Smooth muscle cell (in vitro differentiated cells): ENCODE results near the gene EREG. TPM values are rescaled to one million over a fixed set of nuclear protein-coding genes. Genes with fewer than 3 reads are reported as not detected.

Source experiments
- DNase-seq: peaks from one replicate; lab custom pipeline; 2025; ENCODE audit not compliant: unreplicated experiment; lab: John Stamatoyannopoulos, UW
- H2AFZ ChIP-seq: fragments of 200-600 bp; sonication (generic); 2 replicates; pipeline ENCODE4 v1.6.0; 2016; ENCODE audit warnings: antibody characterized with exemption, low read depth, mild to moderate bottlenecking
- H3F3A ChIP-seq: fragments of 200-600 bp; sonication (generic); 2 replicates; pipeline ENCODE4 v1.6.0; 2017; ENCODE audit warnings: antibody characterized with exemption, low read depth
- H3K27ac ChIP-seq: fragments of 200-600 bp; sonication (generic); 2 replicates; pipeline ENCODE4 v1.5.1; 2016; ENCODE audit warnings: low read depth, mild to moderate bottlenecking
- H3K27me3 ChIP-seq: fragments of 200-600 bp; sonication (generic); 2 replicates; pipeline ENCODE4 v1.6.1; 2016; ENCODE audit warnings: low read depth, mild to moderate bottlenecking
- H3K36me3 ChIP-seq: fragments of 200-600 bp; sonication (generic); 2 replicates; pipeline ENCODE4 v1.5.1; 2016; ENCODE audit warnings: low read depth
- H3K4me1 ChIP-seq: fragments of 200-600 bp; sonication (generic); 2 replicates; pipeline ENCODE4 v1.5.1; 2016; ENCODE audit warnings: low read depth
- H3K4me2 ChIP-seq: fragments of 200-600 bp; sonication (generic); 2 replicates; pipeline ENCODE4 v1.6.0; 2016; ENCODE audit warnings: mild to moderate bottlenecking
- H3K4me3 ChIP-seq: fragments of 200-600 bp; sonication (generic); 2 replicates; pipeline ENCODE4 v1.5.1; 2016; ENCODE audit warnings: mild to moderate bottlenecking
- H3K79me2 ChIP-seq: fragments of 200-600 bp; sonication (generic); 2 replicates; pipeline ENCODE4 v1.6.0; 2016; ENCODE audit warnings: low read depth, mild to moderate bottlenecking
- H3K9ac ChIP-seq: fragments of 200-600 bp; sonication (generic); 2 replicates; pipeline ENCODE4 v1.6.0; 2016; ENCODE audit warnings: low read depth
- H3K9me3 ChIP-seq: fragments of 200-600 bp; sonication (generic); replicated peaks from 2 replicates; pipeline ENCODE4 v1.5.1; 2016; ENCODE audit warnings: low read depth
- H4K20me1 ChIP-seq: fragments of 200-600 bp; sonication (generic); 2 replicates; pipeline ENCODE4 v1.6.0; 2016; ENCODE audit warnings: low read depth
- CTCF ChIP-seq: fragments of 200-600 bp; sonication (generic); IDR thresholded peaks from 2 replicates; pipeline ENCODE4 v1.5.1; 2017; ENCODE audit warnings: borderline replicate concordance, mild to moderate bottlenecking, antibody characterized with exemption; ENCODE audit not compliant: insufficient read depth, poor library complexity, severe bottlenecking
- WGBS: methylation state at CpG from one replicate; pipeline ENCODE4 v1.1.7; 2016; ENCODE audit warnings: low lambda C conversion rate; 5-methylcytosine and 5-hydroxymethylcytosine counted together
- polyA plus RNA-seq: library from polyadenylated mRNA; unstranded; fragments of >200 nt; fragmentation: Nextera tagmentation; extraction: Ambion mirVana; gene quantifications from 2 replicates; pipeline ENCODE4 v1.2.1, GENCODE V29; 2016
- total RNA-seq: library from RNA; depleted of rRNA; stranded (reverse); fragments of >200 nt; gene quantifications from 2 replicates; pipeline ENCODE4 v1.2.3, GENCODE V29; 2014

Gene EREG
- total and polyA plus RNA-seq, 2 experiments from 2014 or later: 0.55 to 1.9 TPM

GRCh38 chr4:74322301-74322700 is 42.6 kb upstream of the EREG start:
- no peaks in the 10 kb centered on the region for H3K79me2 ChIP-seq
- H4K20me1 ChIP-seq: no peaks in the 10 kb centered on the region
- TF ChIP-seq CTCF: no peak
- no peak for DNase-seq
- H3K9ac ChIP-seq: no peak overlapping the region
- H2AFZ ChIP-seq: no peak overlapping the region
- 86% methylated on average over 3 of the region's 3 CpGs for WGBS
- H3K4me2 ChIP-seq: no peak overlapping the region
- H3K4me3 ChIP-seq: no peak overlapping the region
- H3K36me3 ChIP-seq: no peaks in the 10 kb centered on the region
- no peaks in the 10 kb centered on the region for H3K9me3 ChIP-seq
- no peaks in the 10 kb centered on the region for H3K27me3 ChIP-seq
- no peak overlapping the region for H3K27ac ChIP-seq
- no peaks in the 10 kb centered on the region for H3K4me1 ChIP-seq
- no peaks in the 10 kb centered on the region for H3F3A ChIP-seq

- H3K9me3 ChIP-seq: no peaks in the 10 kb centered on the region
- 88% methylated on average over 4 of the region's 4 CpGs for WGBS
These were observed 41.3 kb upstream of the EREG start for GRCh38 chr4:74323663-74324062.

DNA sequence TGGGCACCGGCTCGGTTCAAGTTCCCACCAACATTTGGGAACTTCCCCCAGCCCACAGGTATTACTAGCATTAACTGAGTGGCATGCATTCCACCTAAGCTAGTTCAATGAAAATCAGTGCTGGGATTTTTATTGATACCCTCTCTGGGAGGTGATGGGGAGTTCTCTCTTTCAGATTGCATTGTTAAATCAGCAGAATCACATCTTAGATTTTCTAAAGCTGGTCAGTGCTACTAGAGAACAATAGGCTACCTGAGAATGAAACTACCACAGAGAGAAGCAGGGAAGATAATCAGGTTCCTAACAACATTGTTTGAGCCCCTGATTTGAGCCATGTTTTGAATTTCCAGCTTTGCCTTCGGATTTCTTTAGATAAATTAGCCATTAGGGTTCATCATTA is 40.7 kb upstream of the EREG start:
- H3K27me3 ChIP-seq: no peaks in the 10 kb centered on the region
- DNase-seq: no peak
- H3K4me3 ChIP-seq: no peak overlapping the region
- no peak overlapping the region for H3K4me2 ChIP-seq
- H3F3A ChIP-seq: no peaks in the 10 kb centered on the region
- no peak overlapping the region for H2AFZ ChIP-seq
- H3K9ac ChIP-seq: no peak overlapping the region
- 85% methylated on average over 3 of the region's 3 CpGs for WGBS
- no peaks in the 10 kb centered on the region for H3K9me3 ChIP-seq
- H3K27ac ChIP-seq: no peak overlapping the region
- no peaks in the 10 kb centered on the region for H4K20me1 ChIP-seq
- H3K79me2 ChIP-seq: no peaks in the 10 kb centered on the region
- no peaks in the 10 kb centered on the region for H3K36me3 ChIP-seq
- H3K4me1 ChIP-seq: no peaks in the 10 kb centered on the region
- no peak for TF ChIP-seq CTCF

More at GRCh38 chr4:74323663-74324062, 41.3 kb upstream of the EREG start:
- TF ChIP-seq CTCF: no peak
- H3K79me2 ChIP-seq: no peaks in the 10 kb centered on the region
- H3K4me1 ChIP-seq: no peaks in the 10 kb centered on the region
- H3K27ac ChIP-seq: no peak overlapping the region
- H2AFZ ChIP-seq: no peak overlapping the region
- no peaks in the 10 kb centered on the region for H3F3A ChIP-seq
- H4K20me1 ChIP-seq: no peaks in the 10 kb centered on the region
- H3K27me3 ChIP-seq: no peaks in the 10 kb centered on the region
- no peak for DNase-seq
- H3K4me2 ChIP-seq: no peak overlapping the region
- H3K36me3 ChIP-seq: no peaks in the 10 kb centered on the region
- H3K4me3 ChIP-seq: no peak overlapping the region
- no peak overlapping the region for H3K9ac ChIP-seq

DNA sequence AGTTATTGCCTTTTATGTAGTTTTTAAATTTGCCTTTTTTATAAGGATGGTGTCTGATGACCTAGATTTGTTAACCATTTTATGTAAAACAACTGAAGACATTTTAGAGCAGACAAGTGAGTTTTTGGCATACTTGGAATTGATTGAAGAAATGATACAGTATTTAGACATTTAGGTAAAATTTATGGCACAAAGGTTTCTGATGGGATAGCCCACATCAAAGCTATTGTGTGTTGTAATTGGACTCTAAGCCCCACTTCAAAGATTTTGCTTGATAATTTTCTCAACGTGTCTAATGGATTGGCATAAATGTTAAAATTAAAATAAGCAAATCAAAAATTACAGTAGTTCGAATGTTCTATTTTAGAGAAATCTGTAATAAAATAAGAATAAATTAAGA is 39.1 kb upstream of the EREG start:
- Histone ChIP-seq H3K4me1 (no peaks in the 10 kb centered on the region), H3F3A (no peaks in the 10 kb centered on the region), H3K4me2 (no peak overlapping the region), H3K27me3 (no peaks in the 10 kb centered on the region), H3K4me3 (no peak overlapping the region), H3K9ac (no peak overlapping the region), H3K9me3 (no peaks in the 10 kb centered on the region), H2AFZ (no peak overlapping the region), H3K36me3 (no peaks in the 10 kb centered on the region), H3K79me2 (no peaks in the 10 kb centered on the region), H3K27ac (no peak overlapping the region), H4K20me1 (no peaks in the 10 kb centered on the region)
- DNase-seq: no peak
- WGBS: 80% methylated on average over 2 of the region's 2 CpGs
- TF ChIP-seq CTCF: no peak
